ENCODE measurements around the gene MOB1A. TPM values are rescaled to one million over a fixed set of nuclear protein-coding genes. Genes with fewer than 3 reads are reported as not detected.

Gene MOB1A
- total and polyA plus RNA-seq, 10 of the 15 experiments (the other 5 are each of a cell fraction or from before 2014, with no cell fraction given): 41.2 to 232 (median 172) TPM

- H3K27ac ChIP-seq (ENCODE audit: control insufficient read depth, insufficient read depth): no peak overlapping the region
- in situ Hi-C loops (cut with MboI): no loop called here
- POLR2A ChIA-PET: interaction anchor here (0.7 kb wide), 1 partner anchor 19 kb away, joined by 3 read pairs; no protein-coding TSS in a partner anchor
- ATAC-seq (no peak), FAIRE-seq (no peak), DNase-seq (ENCODE audit: low read depth, low spot score) (no peak)
- whole genome bisulfite sequencing (ENCODE audit: insufficient coverage, insufficient replicate concordance, low lambda C conversion rate, missing lambda C conversion rate): 80% methylated on average over 5 of the region's 5 CpGs
- no peaks in the 10 kb centered on the region for H3K4me1 ChIP-seq (ENCODE audit: control insufficient read depth, insufficient read depth, low read length)
- no peaks in the 10 kb centered on the region for H4K20me1 ChIP-seq (ENCODE audit: control insufficient read depth, insufficient read depth)
- no TSS peak for BruUV-seq (replicated peaks)
- H3K27me3 ChIP-seq (replicated peaks in 1 of 2; ENCODE audit: control insufficient read depth in 2 of 2, insufficient read depth in 2 of 2, low read length in 1 of 2): no peaks in the 10 kb centered on the region
- H3K9ac ChIP-seq (ENCODE audit: control insufficient read depth, insufficient read depth, low read length): no peak overlapping the region
- intact Hi-C loops (cut with micrococcal nuclease; ENCODE audit: unreplicated experiment): no loop called here
- CTCF ChIA-PET: interaction anchor here (1.4 to 3.2 kb wide), 2 partner anchors 22 to 26 kb away, joined by 3 to 9 read pairs; no protein-coding TSS in a partner anchor
- no peaks in the 10 kb centered on the region for H3K9me3 ChIP-seq (replicated peaks; ENCODE audit: control insufficient read depth, insufficient read depth, low read length)
- no peak overlapping the region for H2AFZ ChIP-seq (ENCODE audit: control insufficient read depth, low read depth, low read length)
- H3K79me2 ChIP-seq (ENCODE audit: control insufficient read depth, insufficient read depth, low read length): no peaks in the 10 kb centered on the region
- RAD21 ChIA-PET (ENCODE audit: unreplicated experiment): no interaction called here
- H3K4me2 ChIP-seq (ENCODE audit: control insufficient read depth, insufficient read depth): no peak overlapping the region
- SMC1A ChIA-PET (ENCODE audit: uncharacterized antibody, unreplicated experiment): interaction anchor here (1.0 kb wide), 1 partner anchor 21 kb away, joined by 3 read pairs; no protein-coding TSS in a partner anchor
- no peak overlapping the region for H3K4me3 ChIP-seq
- H3K36me3 ChIP-seq (ENCODE audit: control insufficient read depth in 2 of 2, insufficient read depth in 2 of 2, low read length in 1 of 2): no peaks in the 10 kb centered on the region
- TF ChIP-seq BCL3 (IDR thresholded peaks at IDR 0.05; ENCODE audit: borderline replicate concordance, insufficient read depth, low read depth, low read length, poor library complexity, severe bottlenecking) (no peak), BHLHE40 (IDR thresholded peaks at IDR 0.05; ENCODE audit: borderline replicate concordance in 1 of 2, low read depth in 2 of 2, low read length in 1 of 2) (no peak), SRF (IDR thresholded peaks at IDR 0.05; ENCODE audit: low read depth in 2 of 2, low read length in 2 of 2) (no peak), ELK1 (IDR thresholded peaks at IDR 0.05; ENCODE audit: low read depth, low read length) (no peak), IRF5 (IDR thresholded peaks at IDR 0.05; ENCODE audit: borderline replicate concordance) (no peak), MEF2A (IDR thresholded peaks at IDR 0.05; ENCODE audit: insufficient read depth, low read depth, low read length) (no peak), USF2 (IDR thresholded peaks at IDR 0.05; ENCODE audit: borderline replicate concordance, low read depth, low read length) (no peak), CBX3 (IDR thresholded peaks at IDR 0.05; ENCODE audit: borderline replicate concordance, low read depth) (no peak), FOS (IDR thresholded peaks at IDR 0.05; ENCODE audit: borderline replicate concordance, extremely low read depth, insufficient read length) (no peak), ZNF24 (IDR thresholded peaks at IDR 0.05) (no peak), FOXM1 (IDR thresholded peaks at IDR 0.05; ENCODE audit: low read depth, low read length) (no peak), PBX3 (IDR thresholded peaks at IDR 0.05; ENCODE audit: insufficient replicate concordance, low read depth, low read length) (no peak), ZBTB33 (IDR thresholded peaks at IDR 0.05) (no peak)
Observed at GRCh38 chr2:74227646-74228045, 49.0 kb upstream of the MOB1A start.

Measured in GM12878 (cell line).